ENCODE data around the gene SREBF1.
A peak's percentile ranks its signal among the peaks of the same experiment; 100 is the strongest.

SREBF1 gene

DNA sequence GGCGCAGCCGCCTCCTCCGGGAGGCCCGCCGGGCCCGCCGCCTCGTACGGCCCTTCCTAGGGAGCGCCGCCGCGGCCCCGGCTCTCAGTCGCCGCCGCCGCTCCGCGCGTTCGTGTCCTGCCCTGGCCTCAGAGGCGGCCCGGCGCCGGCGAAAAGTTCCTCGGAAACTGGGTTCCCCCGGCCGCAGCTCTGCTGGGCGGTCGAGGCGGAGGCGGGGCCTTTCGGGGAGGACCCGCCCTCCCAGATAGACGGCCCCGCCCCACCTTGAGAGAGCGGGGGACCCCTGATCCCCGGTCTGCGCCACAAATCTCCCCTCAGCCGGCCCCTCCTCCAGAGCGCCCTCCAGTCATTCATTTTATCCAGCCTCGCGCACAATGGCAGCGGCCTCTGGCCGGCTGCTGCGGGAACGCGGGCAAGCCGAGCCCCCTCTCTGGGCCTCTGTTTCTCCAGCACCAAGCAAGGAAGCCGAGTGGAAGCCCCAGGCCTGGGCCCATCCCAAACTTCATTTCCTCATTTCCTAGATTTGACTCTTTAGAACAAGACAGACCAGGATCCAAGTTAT is at the start of gene SREBF1:
Gene SREBF1 (minus strand): TSS at position 169 of the 562 bp plus-strand sequence. CDS start 169 bp downstream, outside the sequence.
- peak in 1 of 2 donors; percentile 49 for DNase-seq (ENCODE audit: extremely low read depth in 1 of 2, low read depth in 1 of 2)

DNA sequence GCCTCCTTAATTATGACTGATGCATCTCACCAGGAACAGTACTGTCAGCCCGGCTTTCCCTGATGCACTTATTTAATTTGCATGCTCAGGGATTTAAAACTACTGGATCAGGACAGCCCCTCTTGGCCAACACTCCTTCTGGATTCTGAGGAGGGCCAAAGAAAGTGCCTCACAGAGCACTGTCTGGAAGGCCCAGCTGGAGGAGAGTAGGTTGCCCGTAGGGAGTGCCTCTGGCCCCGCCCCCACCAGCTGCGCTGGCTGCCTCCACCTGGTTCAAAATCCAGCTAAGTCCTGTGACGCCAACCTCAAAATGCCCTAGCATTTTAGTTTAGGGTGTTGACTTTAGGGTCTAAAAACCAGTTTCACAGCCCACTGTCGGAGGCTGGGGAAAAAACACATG is 49.4 kb upstream of the SREBF1 start:
- DNase-seq (ENCODE audit: extremely low read depth in 1 of 2, low read depth in 1 of 2) = no peak

DNA sequence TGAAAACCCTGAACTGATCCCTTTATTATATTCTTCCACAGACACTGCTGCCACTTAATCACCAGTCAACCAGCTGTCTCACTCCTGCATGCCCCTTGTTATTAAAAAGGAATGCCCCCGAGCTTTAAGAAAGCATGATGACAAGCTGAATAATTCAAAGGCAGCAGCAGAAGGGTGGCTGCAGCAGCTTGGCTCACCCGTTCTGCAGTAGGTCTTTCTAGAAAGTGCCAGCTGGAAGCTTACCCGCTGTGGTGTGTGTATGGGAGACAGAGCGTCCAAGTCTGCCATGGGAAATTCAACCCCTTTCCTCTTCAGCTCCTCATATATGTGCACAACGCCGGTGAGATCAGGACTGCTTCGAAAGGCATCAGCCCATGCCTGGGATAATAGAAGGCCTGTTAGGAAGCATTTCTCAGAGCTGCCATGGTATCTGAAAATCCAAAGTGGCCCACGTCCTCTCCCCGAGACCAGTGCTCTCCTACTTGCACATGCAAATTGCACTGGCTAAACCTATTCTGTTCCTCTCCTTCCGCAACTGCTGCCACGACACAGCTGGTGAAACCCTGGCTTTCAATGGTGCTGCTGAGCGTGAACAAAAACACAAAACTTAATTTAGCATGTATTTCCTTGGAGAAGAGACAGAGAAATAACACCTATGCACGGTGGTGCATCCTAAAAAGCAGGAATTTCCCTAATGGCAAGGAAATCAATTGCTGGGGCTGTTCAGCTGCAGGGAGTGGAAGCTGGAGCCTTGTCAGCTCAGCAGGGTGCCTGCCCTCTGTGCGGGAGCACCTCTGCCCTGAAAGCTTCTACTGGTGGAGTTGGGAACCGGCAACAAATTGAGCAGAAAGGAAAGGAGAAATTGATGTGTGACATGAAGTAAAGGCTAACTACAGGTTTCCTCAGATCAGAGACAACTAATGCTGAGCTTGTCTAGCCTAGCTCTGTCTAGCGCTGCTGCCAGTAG is 47.9 kb upstream of the SREBF1 start:
- DNase-seq (ENCODE audit: extremely low read depth in 1 of 2, low read depth in 1 of 2) = no peak

DNA sequence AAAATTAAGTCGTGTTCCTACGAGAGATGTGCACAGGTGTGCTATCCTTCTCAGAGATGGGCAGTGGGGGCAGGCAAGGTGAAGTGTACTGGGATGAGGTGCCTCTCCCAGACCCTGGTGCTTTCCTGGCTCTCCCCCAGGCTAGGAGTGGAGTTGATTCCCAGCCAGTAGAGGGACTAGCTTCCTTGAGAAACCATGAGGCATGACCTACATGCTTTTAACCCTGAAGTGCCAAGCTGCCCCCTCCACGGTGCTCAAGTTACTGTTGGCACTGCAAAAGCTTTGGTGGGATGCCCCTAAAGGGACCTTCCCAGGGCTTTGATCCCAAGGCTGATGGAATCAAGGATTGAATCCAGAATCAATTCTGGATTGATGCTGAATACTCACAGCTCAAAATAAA is 47.0 kb upstream of the SREBF1 start:
- no peak for DNase-seq (ENCODE audit: extremely low read depth in 1 of 2, low read depth in 1 of 2)

DNA sequence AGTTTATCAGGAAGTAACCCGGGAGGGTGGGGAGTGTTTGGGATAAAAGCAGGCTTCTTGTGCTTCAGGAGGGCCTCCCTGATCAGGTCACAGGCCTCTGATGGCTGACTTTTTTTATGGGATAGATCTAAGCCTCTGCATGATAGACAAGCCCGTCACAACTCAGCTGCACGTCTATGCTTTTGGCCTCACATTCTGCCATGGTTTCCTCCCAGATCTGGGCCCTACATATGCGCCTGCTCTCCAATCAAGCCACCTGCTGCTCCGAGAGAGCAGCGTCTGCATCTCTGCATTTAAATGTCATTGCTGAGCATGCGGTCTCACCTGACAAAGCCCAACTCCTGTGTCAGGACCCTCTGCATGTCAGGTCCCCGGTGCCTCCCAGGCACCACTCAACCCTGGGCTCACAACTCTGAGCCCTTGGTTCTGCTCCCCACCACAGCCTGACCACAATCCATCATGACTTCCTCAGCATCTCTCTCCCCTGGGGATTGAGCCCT is 45.3 kb upstream of the SREBF1 start:
- no peak for DNase-seq (ENCODE audit: extremely low read depth in 1 of 2, low read depth in 1 of 2)

DNA sequence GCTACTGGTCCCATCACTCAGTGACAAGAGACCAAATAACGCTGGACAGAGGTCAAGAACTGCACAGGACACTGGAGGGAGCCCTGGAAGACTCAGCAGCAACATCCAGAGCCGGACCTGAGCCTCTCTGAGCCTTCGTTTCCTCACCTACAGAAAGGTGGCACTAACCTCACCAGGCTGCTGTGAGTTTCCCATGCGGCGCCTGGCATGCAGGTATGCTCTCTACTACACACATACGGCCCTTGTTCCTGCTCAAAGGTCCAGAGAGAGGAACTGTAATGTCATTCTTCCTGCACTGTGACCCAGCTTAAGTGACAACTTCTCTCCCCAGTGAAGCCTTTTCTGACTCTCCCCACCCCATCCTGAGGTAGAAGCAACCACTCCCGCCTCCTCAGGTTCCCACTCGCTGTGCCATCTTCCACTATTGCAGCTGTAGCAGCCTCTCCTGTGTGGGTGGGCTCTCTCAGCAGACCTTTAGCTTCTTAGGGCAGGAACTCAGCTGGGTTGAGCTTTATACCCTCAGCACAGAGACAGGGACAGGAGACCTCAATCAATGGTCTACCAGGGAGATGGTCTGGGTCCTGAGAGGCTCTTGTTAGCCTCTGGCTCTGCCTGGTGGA is 43.9 kb upstream of the SREBF1 start:
- DNase-seq (ENCODE audit: extremely low read depth in 1 of 2, low read depth in 1 of 2) = no peak

DNA sequence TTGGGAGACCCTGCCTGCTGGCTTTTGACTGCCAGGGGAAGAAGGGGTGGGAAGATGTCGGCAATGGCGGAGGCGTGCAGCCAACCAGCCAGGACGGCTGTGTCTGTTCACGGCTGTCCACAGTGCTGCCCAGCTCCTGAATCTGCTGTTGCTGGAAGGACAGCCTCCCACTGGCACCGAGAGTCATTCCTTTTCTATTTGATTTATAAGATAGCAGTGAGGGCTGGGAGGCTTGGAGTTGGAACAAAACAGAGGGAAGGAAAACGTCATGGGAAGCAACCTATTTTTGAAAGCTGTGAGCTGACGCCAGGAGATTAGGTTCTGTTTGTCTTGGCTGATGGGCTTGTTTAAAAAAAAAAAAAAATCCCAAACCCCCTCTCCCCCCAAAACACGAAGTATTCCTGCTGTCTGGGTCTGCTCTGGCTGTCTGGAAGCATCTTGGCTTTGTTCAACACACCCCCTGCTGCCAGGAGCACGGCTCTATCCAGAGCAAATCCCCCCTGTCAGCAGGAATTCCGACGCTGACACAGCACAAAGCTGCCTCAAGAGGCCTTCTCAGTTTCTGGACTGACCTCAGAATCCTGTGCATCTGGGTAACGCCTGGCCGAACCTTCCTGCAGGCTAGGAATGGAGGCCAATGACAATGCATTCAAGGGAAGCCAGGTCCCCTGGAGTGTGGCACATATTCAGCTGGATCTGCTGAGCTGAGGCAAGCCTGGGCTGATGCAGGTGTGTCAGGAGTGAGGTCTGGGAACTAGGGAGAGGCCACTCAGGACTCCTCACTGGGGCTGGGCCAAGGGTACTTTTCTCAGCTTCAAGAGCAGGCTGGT is 41.0 kb upstream of the SREBF1 start:
- DNase-seq (ENCODE audit: extremely low read depth in 1 of 2, low read depth in 1 of 2) = no peak

DNA sequence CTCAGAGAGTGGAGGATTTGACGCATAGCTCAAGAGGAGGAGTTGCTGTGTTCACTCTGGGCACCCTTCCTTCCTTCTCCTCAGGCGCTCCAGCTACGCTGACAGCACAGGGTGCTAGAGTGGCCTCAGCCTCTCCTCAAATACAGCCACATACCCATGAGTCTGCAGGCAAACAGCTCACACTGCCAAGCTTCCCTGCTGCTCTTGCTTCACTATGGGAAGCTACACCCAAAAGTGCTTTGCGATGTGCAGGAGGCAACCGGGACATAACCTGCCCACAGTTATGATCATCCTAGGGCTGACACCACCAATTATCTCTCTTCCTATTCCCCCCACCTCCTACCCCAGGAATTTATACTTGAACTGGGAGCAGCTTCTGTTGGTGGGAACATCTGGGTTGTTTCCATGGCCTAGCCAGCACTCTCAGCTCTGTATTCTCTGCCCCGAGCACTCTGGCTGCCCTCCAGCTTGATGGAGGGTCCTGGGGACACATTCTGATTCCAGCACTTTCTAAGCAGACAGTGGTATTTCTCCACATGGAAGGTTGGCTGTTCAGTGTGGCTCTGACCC is 40.3 kb upstream of the SREBF1 start:
- no peak for DNase-seq (ENCODE audit: extremely low read depth in 1 of 2, low read depth in 1 of 2)

DNA sequence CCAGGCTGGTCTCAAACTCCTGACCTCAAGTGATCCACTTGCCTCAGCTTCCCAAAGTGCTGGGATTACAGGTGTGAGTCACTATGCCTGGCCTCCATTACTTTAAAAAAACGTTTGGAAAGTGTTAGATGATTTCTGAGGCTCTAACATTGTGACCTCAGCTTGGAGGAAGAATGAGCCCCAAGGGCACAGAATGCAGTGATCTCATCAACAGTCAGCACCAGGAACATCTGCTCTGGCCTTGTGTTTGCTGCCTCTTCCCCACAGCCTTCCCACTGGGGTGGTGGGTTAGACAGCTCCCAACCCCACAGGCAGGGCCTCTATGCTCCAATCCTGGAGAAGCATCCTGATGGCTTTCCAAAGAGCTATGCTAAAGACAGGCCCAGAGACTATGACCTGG is 37.7 kb upstream of the SREBF1 start:
- DNase-seq (ENCODE audit: extremely low read depth in 1 of 2, low read depth in 1 of 2) = no peak

DNA sequence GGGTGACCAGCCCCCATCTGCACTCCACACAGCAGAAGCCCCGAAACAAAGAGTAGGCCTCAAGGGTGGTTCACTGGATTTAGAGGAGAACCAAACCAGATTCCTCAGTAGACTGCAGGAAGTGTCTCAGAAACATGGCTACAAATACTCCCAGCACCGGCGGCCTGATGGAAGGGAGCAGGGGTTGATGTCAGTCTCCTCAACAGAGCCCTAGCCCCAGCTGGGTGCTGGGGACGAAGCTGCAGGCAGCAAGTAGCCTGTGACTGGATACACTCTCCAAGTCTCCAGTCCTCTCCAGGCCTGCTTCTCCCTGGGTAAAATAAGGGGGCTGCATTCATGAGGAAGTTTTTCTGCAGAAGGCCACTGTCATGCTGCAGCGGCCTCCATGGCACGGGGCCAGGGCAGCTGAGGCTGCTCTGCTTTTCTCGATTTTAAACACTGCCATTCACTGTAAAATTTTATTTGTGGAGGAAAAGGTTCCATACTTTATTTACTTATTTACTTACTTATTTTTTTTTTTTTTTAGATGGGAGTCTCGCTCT is 36.7 kb upstream of the SREBF1 start:
- no peak for DNase-seq (ENCODE audit: extremely low read depth in 1 of 2, low read depth in 1 of 2)

DNA sequence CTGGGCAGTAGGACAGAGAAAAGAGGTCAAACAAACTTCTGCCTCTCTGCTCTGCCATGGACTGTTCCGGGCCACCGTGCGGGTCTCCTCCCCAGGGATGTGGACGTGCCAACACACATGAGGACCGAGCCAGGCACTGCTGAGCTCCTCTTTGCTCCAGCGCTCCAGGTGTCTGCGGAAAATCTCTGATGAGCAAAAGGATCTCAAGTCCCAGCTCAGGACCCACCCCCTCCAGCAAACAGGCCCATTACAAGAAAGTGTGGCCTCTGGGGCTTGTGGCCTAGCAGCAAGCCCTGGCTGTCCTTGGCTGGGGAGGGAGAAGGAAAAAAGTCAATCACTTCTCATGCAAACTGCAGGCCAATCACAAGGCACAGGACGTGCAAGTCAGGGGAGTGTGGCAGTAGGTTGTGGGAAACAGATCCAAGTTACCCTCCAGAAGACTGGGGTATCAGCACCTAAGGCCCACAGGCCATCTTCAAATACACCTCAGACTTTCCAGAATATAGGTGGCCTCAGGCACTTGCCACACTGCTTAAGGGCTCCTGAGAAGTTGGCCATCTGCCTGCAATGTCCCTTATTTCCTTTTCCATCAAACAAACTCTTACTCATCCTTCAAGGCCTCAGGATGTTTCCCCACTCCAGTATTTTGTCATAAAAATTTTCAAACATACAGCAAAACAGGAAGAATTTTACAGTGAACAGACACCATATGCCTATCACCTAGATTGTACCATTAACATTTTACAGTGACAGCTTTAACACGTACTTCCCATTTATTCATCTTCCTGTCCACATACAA is 36.0 kb upstream of the SREBF1 start:
- DNase-seq (ENCODE audit: extremely low read depth in 1 of 2, low read depth in 1 of 2) = no peak

DNA sequence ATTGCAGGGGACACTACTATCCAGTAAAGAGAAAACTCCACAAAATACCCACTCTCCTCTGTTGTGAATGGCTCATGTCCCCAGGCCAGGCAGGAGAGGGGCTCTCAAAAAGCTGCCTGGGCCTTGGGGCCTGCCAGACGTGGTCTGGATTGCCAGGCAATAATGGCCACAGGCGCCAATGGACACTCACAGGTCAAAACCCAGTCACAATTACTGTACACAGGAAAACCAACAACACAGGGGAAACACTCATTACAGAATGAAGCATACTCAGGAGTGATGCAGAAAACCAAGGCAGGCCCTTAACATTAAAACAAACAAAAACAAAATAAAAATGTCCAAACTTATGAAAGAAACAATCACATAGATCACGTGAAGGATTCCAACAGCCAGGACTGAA is 35.1 kb upstream of the SREBF1 start:
- DNase-seq (ENCODE audit: extremely low read depth in 1 of 2, low read depth in 1 of 2) = no peak

DNA sequence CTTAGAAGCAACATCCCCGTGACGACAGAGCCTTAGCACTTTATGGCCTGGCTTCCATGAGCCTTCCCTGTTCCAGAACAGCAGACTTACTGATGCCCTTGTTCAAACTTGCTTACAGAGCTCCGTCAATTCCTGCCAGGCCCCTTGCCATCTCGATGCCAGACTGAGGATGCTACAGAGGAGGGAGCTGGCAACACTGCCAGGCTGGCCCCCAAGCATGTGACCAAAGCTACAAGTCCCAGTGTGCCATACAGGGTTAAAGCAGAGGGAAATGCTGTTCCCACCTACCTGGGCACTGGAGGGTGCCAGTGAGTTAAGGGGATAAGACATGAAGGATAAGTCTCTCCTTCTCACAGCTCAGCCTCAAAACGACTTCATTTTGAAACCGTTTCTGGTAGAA is 33.5 kb upstream of the SREBF1 start:
- no peak for DNase-seq (ENCODE audit: extremely low read depth in 1 of 2, low read depth in 1 of 2)

DNA sequence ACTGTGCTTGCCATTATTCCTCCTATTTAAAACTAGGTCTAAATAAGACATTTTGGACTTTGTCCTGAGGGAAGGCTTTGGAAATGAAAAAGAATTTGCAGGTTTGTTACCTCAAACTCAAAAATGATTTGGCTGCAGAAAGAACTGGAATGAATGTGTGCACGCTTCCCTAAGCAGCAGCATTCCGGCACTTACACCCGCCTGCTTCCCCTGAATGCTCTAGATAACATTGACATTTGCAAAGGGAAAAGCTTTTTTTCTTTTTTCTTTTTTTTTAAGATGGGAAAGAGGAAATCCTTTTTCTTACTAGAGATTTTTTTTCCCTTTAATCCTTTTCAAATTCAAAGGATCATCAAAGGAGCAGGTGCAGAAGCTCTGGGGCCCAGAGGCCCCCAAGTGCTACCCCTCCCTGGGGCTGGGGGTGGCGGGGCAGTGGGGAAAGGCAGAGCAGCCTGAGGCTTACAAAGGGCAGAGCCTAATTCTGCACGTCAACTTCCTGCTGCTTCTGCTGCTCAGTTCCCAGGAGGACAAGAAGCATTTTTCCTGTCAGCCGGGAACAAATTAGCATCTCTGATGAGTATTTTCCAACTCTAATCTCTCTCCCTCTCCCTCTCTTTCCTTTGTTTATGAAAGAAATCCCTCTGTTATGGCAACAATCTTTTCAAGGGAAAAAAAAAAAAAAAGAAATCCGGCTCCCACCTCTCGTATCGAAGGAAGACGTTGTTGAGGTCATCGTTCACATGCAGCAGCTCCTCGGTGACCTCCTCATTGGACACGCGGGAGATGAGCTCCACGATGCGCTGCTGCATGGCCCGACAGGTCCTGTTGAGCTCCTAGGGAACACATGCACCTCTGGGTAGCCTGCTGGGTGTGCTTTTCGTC is 32.1 kb upstream of the SREBF1 start:
- no peak for DNase-seq (ENCODE audit: extremely low read depth in 1 of 2, low read depth in 1 of 2)

DNA sequence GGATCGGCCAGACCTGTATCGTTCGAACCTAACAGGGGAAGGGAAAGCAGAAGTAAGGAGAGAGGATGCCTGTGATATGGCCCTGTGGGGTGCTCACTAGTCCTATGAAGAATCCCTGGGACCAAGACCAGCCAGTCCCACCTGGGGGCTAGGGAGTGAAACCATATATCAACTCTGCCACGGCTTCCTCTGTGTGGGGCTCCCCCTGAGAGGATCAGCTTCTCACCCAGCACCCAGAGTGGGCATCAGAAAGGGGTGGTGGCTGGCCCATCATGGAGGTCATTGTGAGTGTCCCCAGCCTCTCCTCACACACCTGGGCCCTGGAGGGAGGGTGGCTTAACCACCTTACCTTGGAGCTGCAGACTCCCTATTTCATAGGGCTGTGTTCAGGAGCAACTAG is 30.1 kb upstream of the SREBF1 start:
- no peak for DNase-seq (ENCODE audit: extremely low read depth in 1 of 2, low read depth in 1 of 2)

DNA sequence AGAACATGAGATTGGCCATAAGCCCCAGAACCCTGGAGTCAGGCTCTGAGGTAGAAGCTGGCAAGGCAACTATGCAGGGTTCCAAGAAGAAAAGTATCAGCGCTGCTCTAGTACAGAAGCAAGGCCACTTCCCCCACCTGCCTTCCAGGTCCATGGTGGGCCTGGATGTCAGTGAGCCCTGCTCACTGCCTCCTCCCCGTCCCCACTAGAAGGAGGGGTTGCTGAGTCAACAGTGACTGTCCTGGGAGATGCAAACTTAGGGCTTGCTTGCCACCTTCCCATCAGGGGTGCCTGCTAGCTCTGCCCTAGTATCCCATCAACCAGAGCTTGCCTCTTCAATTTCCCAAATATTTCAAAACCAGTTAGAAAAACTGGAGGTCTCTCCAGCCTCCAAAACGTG is 29.6 kb upstream of the SREBF1 start:
- no peak for DNase-seq (ENCODE audit: extremely low read depth in 1 of 2, low read depth in 1 of 2)

DNA sequence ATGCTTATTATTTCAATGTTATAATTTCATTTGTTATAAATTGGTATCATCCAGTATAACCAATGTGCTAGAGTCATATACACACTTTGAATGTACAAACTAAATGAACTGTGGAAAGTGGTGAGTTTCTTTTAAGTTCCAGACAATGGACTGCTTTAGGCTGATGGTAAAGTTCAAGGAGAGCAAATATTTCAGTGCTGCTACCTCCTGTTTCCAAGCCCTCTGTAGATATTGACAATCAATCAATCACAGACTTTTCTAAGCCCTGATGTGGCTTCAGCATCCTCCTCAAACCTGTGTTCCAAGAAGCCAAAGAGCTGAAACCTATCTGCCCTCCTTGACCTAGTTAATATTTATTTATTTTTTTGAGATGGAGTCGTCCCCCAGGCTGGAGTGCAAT is 28.2 kb upstream of the SREBF1 start:
- no peak for DNase-seq (ENCODE audit: extremely low read depth in 1 of 2, low read depth in 1 of 2)

DNA sequence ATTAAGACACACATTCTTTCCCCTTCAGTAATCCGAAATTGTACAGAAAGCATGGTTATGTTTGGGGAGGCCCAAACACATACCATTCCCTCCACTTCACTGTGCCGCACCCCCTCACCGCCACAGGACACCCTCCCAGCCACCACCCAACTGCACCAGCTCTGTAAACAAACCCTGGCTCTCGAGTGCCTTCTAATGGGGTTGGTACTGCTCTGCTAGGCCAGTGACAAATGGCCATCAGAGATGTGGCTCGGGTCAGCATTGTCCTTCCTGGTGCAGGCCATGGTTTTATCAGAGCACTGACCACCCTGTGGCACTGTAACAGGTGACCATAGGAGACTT is 24.0 kb upstream of the SREBF1 start:
- DNase-seq (ENCODE audit: extremely low read depth in 1 of 2, low read depth in 1 of 2) = no peak

All from activated CD8-positive, alpha-beta memory T cell treated with anti-CD3 and anti-CD28 coated beads for 1 hour (primary cell).